Measurements from ENCODE around the gene CCDC32. TPM values are rescaled to one million over a fixed set of nuclear protein-coding genes. Genes with fewer than 3 reads are reported as not detected.
A peak's percentile ranks its signal among the peaks of the same experiment; 100 is the strongest.
"Not testable (repeated sequence)": the region's sequence is repeated elsewhere in the genome, so short reads cannot be mapped to it uniquely, and the experiment has no call there.

CCDC32 gene
- total RNA-seq, 2 donors from 2014 or later = 24.1 to 25.0 TPM

GRCh38 chr15:40578892-40579291, 14.1 kb upstream of the CCDC32 start:
- ATAC-seq (peak in 1 of 2 donors; percentile 76), DNase-seq (ENCODE audit: low spot score in 2 of 2) (no peak)
- Mint-ChIP-seq H3K9me3 (peaks cover 0 to 5% of the 10 kb centered on the region in 2 donors), H3K27ac (peak overlapping the region in 1 of 2 donors; percentile 68), H3K36me3 (peaks cover 0 to 5% of the 10 kb centered on the region in 2 donors)

DNA sequence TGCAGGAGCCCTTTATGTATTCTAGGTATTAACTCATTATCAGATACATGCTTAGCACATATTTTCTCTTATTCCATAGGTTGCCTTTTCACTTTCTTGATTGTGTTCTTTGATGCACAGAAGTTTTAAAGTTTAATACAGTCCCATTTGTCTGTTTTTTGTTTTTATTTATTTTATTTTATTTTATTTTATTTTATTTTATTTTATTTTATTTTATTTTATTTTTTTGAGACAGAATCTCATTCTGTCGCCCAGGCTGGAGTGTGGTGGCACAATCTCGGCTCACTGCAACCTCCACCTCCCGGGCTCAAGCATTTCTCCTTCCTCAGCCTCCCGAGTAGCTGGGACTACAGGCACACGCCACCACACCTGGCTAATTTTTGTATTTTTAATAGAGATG, 12.1 kb upstream of the CCDC32 start:
- not testable (repeated sequence) for ATAC-seq; H3K36me3 Mint-ChIP-seq; H3K27ac Mint-ChIP-seq; DNase-seq (ENCODE audit: low spot score in 2 of 2); H3K9me3 Mint-ChIP-seq

- H3K27ac Mint-ChIP-seq = no peak overlapping the region
- peaks cover 5 to 7% of the 10 kb centered on the region in 2 donors for H3K36me3 Mint-ChIP-seq
- peak in 1 of 2 donors; percentile 62 for ATAC-seq
- H3K9me3 Mint-ChIP-seq = no peaks in the 10 kb centered on the region
- no peak for DNase-seq (ENCODE audit: low spot score in 2 of 2)
Observed at GRCh38 chr15:40575113-40575512, 10.3 kb upstream of the CCDC32 start.

GRCh38 chr15:40569129-40569953, 4.5 kb upstream of the CCDC32 start, which contains the start of gene RPUSD2:
TSS of gene RPUSD2 (plus strand) at chr15:40569299. CDS start at chr15:40569338, 39 bp downstream.
- DNase-seq (ENCODE audit: low spot score in 2 of 2) (peak; percentile 89 to 90), ATAC-seq (peak; percentile 67 to 73)
- H3K27ac Mint-ChIP-seq = peak within 1 kb of the TSS; percentile 91 to 92
- no peaks in the 10 kb centered on the region for H3K9me3 Mint-ChIP-seq
- peaks cover 3 to 7% of the 10 kb centered on the region in 2 donors for H3K36me3 Mint-ChIP-seq

DNA sequence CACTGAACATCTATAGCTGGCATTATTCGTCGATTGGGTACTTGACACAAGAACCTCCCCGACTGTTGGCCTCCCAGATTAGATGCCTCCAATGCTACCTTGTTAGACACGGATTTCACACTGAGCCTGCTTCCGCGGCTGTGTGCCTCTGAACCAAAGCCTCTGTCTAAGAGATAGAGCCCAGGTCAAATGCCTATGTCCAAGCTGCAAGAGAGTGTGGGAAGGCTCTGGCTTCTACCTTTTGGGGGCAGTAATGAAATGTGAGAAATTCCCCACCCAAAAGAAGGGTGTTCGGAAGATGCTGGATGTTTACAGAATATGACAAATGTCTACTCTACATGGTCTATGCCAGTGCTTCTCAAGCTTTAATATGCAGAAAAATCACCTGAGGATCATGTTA, 2.3 kb upstream of the CCDC32 start:
- H3K36me3 Mint-ChIP-seq = peaks cover 1 to 7% of the 10 kb centered on the region in 2 donors
- no peak for DNase-seq (ENCODE audit: low spot score in 2 of 2)
- H3K27ac Mint-ChIP-seq = no peak overlapping the region
- no peak for ATAC-seq
- H3K9me3 Mint-ChIP-seq = no peaks in the 10 kb centered on the region

GRCh38 chr15:40565333-40566238, 744 bp upstream of the CCDC32 start:
- peaks cover 7 to 9% of the 10 kb centered on the region in 2 donors for H3K36me3 Mint-ChIP-seq

GRCh38 chr15:40563426-40563825, 1.4 kb downstream of the CCDC32 start:
- H3K27ac Mint-ChIP-seq = peak overlapping the region in 1 of 2 donors; percentile 74
- DNase-seq (ENCODE audit: low spot score in 2 of 2) (no peak), ATAC-seq (no peak)
- H3K36me3 Mint-ChIP-seq = peaks cover 13 to 15% of the 10 kb centered on the region in 2 donors
- no peaks in the 10 kb centered on the region for H3K9me3 Mint-ChIP-seq

More at GRCh38 chr15:40565333-40566238, 744 bp upstream of the CCDC32 start:
- DNase-seq (ENCODE audit: low spot score in 2 of 2) = no peak
- Mint-ChIP-seq H3K9me3 (no peaks in the 10 kb centered on the region), H3K27ac (peak overlapping the region; percentile 96 to 97)
- ATAC-seq = no peak

DNA sequence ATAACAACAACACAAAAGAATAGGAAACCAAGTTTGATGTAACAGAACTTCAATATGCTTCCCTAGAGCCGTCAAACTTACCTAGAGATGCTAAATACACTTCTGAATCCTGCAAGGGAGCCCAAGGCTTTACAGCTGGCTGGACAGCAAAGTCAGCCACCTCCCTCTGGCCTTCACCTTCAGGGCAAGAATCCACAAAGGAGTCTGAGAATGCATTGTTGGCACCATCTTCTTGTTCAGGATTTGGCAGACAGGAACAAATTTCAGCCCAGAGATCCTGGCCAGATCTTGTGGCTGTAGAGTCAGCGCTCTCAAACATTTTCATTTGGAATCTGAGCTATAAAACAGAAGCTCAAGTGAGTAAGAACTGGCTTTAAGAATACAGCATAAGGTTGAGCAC, 2.2 kb downstream of the CCDC32 start:
- ATAC-seq (no peak), DNase-seq (ENCODE audit: low spot score in 2 of 2) (no peak)
- no peaks in the 10 kb centered on the region for H3K9me3 Mint-ChIP-seq
- no peak overlapping the region for H3K27ac Mint-ChIP-seq
- H3K36me3 Mint-ChIP-seq = peaks cover 13 to 15% of the 10 kb centered on the region in 2 donors

DNA sequence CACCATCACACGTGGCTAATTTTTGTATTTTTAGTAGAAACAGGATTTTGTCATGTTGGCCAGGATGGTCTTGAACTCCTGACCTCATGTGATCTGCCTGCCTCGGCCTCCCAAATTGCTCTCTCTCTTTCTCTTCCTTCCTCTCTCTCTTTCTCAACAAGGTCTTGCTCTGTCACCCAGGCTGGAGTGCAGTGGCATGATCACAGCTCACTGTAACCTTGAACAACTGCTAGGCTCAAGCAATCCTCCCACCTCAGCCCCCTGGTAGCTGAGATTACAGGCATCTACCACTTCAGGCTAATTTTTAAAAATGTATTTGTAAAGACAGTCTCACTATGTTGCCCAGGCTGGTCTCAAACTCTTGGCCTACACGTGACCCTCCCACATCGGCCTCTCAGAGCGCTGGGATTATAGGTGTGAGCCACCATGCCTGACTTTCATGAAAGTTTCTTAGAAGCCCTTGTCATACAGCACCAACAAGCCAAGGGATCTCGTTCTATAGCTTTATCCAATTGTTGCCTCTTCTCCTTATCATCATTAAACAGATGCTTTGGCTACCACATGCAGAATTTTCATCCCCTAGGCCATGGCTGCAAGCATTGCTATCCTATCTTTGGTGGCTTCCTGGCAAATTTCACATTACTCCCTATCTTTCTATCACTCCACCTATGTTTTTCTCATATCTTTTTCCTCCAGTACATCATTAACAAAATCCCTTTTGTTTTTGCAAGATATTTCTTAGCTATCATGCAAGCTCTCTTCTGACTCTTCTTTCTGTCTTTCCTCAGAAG, 5.7 kb downstream of the CCDC32 start:
- Mint-ChIP-seq H3K27ac (peak overlapping the region in 1 of 2 donors; percentile 51), H3K9me3 (no peaks in the 10 kb centered on the region), H3K36me3 (peaks cover 8 to 15% of the 10 kb centered on the region in 2 donors)
- no peak for ATAC-seq
- DNase-seq (ENCODE audit: low spot score in 2 of 2) = no peak

GRCh38 chr15:40555876-40556275, 9.0 kb downstream of the CCDC32 start:
- Mint-ChIP-seq H3K36me3 (peaks cover 6 to 9% of the 10 kb centered on the region in 2 donors), H3K27ac (no peak overlapping the region), H3K9me3 (no peaks in the 10 kb centered on the region)
- ATAC-seq = no peak
- no peak for DNase-seq (ENCODE audit: low spot score in 2 of 2)

DNA sequence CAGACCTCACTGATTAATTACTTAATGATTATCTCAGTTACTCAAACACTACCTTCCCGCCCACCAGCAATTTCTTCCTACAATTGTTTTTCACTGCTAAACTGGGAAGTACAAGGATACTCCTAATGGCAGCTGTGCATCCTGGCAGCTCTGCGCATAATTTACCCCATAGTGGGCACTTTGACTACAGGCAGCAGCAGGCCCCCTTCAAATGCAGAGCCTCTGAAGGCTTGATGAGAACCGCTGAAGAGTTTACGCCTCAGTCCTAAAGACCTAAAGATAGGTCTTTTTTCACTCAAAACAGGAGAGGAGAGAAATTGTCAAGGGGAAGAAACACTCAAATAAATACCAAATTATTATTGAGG, 10.7 kb downstream of the CCDC32 start:
- ATAC-seq = no peak
- no peak for DNase-seq (ENCODE audit: low spot score in 2 of 2)
- H3K9me3 Mint-ChIP-seq = no peaks in the 10 kb centered on the region
- no peak overlapping the region for H3K27ac Mint-ChIP-seq
- peaks cover 6 to 9% of the 10 kb centered on the region in 2 donors for H3K36me3 Mint-ChIP-seq

GRCh38 chr15:40550341-40551037, 14.4 kb downstream of the CCDC32 start:
- no peak for ATAC-seq
- Mint-ChIP-seq H3K36me3 (peaks cover 4 to 6% of the 10 kb centered on the region in 2 donors), H3K9me3 (no peaks in the 10 kb centered on the region), H3K27ac (no peak overlapping the region)
- DNase-seq (ENCODE audit: low spot score in 2 of 2) = no peak

GRCh38 chr15:40549894-40550293, 14.9 kb downstream of the CCDC32 start:
- DNase-seq (ENCODE audit: low spot score in 2 of 2) (no peak), ATAC-seq (no peak)
- no peak overlapping the region for H3K27ac Mint-ChIP-seq
- H3K9me3 Mint-ChIP-seq = no peaks in the 10 kb centered on the region
- peaks cover 4 to 6% of the 10 kb centered on the region in 2 donors for H3K36me3 Mint-ChIP-seq

GRCh38 chr15:40548610-40549009, 16.2 kb downstream of the CCDC32 start:
- no peaks in the 10 kb centered on the region for H3K9me3 Mint-ChIP-seq
- ATAC-seq (no peak), DNase-seq (ENCODE audit: low spot score in 2 of 2) (no peak)
- H3K27ac Mint-ChIP-seq = no peak overlapping the region
- peaks cover 4 to 6% of the 10 kb centered on the region in 2 donors for H3K36me3 Mint-ChIP-seq

DNA sequence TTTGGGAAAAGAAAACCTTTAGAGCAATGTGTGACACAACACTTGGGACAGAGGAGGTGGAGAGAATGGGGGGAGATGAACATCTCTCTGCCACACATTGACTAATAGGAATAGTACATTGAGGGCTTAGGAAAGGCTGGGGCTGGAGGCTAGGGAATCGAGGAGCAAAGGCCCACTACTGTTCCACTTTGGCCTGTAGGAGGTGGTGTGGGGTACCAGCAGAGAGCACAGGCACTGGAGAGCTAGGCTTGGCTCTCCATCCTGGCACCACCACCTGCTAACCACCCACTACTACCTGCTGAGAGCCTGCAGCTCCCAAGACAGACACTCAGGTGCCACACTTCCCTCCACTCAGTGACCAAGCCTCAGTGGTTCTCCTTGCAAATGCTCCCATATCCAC, 19.4 kb downstream of the CCDC32 start:
- ATAC-seq = no peak

More for the DNA sequence above, 19.4 kb downstream of the CCDC32 start:
- Mint-ChIP-seq H3K27ac (no peak overlapping the region), H3K36me3 (no peaks in the 10 kb centered on the region), H3K9me3 (no peaks in the 10 kb centered on the region)
- no peak for DNase-seq (ENCODE audit: low spot score in 2 of 2)

All from activated naive CD4-positive, alpha-beta T cell treated with anti-CD3 and anti-CD28 coated beads, Interleukin-2, amount 50 U/mL, for 72 hours (primary cell).